Sigmoid colon (tissue), 7 donors: Measurements from ENCODE around the gene TRPM3. TPM values are rescaled to one million over a fixed set of nuclear protein-coding genes. Genes with fewer than 3 reads are reported as not detected.

Experiments
- DNase-seq: peaks from one replicate; pipeline ENCODE4 v3.0.0-alpha.2; 2019
- H3K27ac ChIP-seq, 4 donors: fragments of 200-600 bp; sonication (generic); one replicate each; pipeline ENCODE4 v1.5.1; 2016 to 2019; ENCODE audit warnings: mild to moderate bottlenecking in 1 of 4
- H3K27me3 ChIP-seq, 3 donors: fragments of 200-600 bp; sonication (generic); one replicate each; pipeline ENCODE4 v1.5.1; 2019; ENCODE audit warnings: mild to moderate bottlenecking in 1 of 3
- H3K36me3 ChIP-seq, 4 donors: fragments of 200-600 bp; sonication (generic); one replicate each; pipeline ENCODE4 v1.5.1; 2016 to 2019
- H3K4me1 ChIP-seq, 4 donors: fragments of 200-600 bp; sonication (generic); one replicate each; pipeline ENCODE4 v1.5.1; 2017 to 2019
- H3K4me3 ChIP-seq, 4 donors: fragments of 200-600 bp; sonication (generic); one replicate each; pipeline ENCODE4 v1.5.1; 2017 to 2019; ENCODE audit warnings: mild to moderate bottlenecking in 2 of 4, moderate library complexity in 1 of 4
- H3K9me3 ChIP-seq, 4 donors: fragments of 200-600 bp in 3 of 4; sonication (generic) in 3 of 4; one replicate each; pipeline versions ENCODE4 v1.5.1 to v1.6.1; 2013 to 2019
- EP300 ChIP-seq, 4 donors: sonication (generic); formaldehyde crosslinking; IDR thresholded peaks; one replicate each; pipeline ENCODE4 v1.6.1; 2017; ENCODE audit warnings: antibody characterized with exemption in 4 of 4
- POLR2A ChIP-seq, 2 donors: fragments of 450-650 bp; IDR thresholded peaks; one replicate each; pipeline ENCODE4 v1.6.1; 2016; ENCODE audit warnings: antibody characterized with exemption in 2 of 2, mild to moderate bottlenecking in 2 of 2, moderate library complexity in 2 of 2
- POLR2AphosphoS5 ChIP-seq, 4 donors: sonication (generic); formaldehyde crosslinking; IDR thresholded peaks; one replicate each; pipeline ENCODE4 v1.6.1; 2017; ENCODE audit warnings: antibody characterized with exemption in 4 of 4
- WGBS, 2 donors: extraction: QIAGEN DNeasy Blood & Tissue Kit; methylation state at CpG; one replicate each; pipeline ENCODE4 v1.1.7; 2013; 5-methylcytosine and 5-hydroxymethylcytosine counted together
- intact Hi-C: fragments of 100-400 bp; cut with DNase I; formaldehyde crosslinking; loops from one replicate; pipeline ENCODE4 v1.15.1; 2023
- polyA plus RNA-seq, 3 donors: library from polyadenylated mRNA; stranded (reverse); fragments of 200-250 nt; gene quantifications; one replicate each; pipeline ENCODE4 v1.2.3, GENCODE V29; 2013
- total RNA-seq, 4 donors: library from RNA; depleted of rRNA; stranded (reverse); fragments of >200 nt; gene quantifications; one replicate each; pipeline ENCODE4 v1.1.0, GENCODE V29; 2016
- TF ChIP-seq, protein P1 (sequence below), 4 experiments: fragments of 450-650 bp in 3 of 4; fragments of 200-600 bp in 1 of 4; IDR thresholded peaks; one replicate each; pipeline ENCODE4 v1.5.1; 2016 to 2019; ENCODE audit warnings: antibody characterized with exemption in 4 of 4, mild to moderate bottlenecking in 3 of 4, moderate library complexity in 2 of 4
- donor health status: healthy with polysubstance abuse.
- donor health status: Bipolar disorder and iron deficiency.
- donor health status: healthy.

The TRPM3 gene
- total and polyA plus RNA-seq, 7 donors: 0.07 to 1.8 (median 0.41) TPM; not detected in 2

DNA sequence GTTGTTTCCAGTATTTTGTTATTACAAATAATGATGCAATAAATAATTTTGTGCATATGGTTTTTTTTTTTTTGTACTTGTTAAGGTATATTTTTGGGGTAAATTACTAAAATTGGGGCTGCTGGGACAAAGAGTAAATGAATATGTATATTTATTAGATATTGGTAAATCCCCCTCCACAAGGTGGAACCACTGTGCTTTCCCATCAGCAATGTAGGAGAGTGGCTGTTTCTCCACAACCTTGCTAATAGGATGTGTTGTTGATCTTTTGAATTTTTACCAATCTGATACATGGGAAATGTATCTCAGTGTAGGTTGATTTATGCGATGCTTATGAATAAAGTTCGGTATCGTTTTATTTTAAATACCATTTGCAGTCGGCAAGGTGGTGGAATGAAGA is 118.1 kb downstream of the TRPM3 start:
- intact Hi-C loops: no loop called here
- no peak for DNase-seq
- Histone ChIP-seq H3K9me3 (peaks cover 0 to 6% (median 5%) of the 10 kb centered on the region in 4 donors), H3K4me1 (no peaks in the 10 kb centered on the region), H3K27me3 (no peaks in the 10 kb centered on the region), H3K27ac (no peak overlapping the region), H3K36me3 (no peaks in the 10 kb centered on the region), H3K4me3 (no peak overlapping the region)
- TF ChIP-seq EP300 (IDR thresholded peaks at IDR 0.05): no peak
- WGBS, 2 donors: 94 to 97% methylated on average over 4 of the region's 4 CpGs

- Histone ChIP-seq H3K36me3 (no peaks in the 10 kb centered on the region), H3K4me1 (no peaks in the 10 kb centered on the region), H3K4me3 (no peak overlapping the region), H3K9me3 (peaks cover 0 to 6% (median 5%) of the 10 kb centered on the region in 4 donors), H3K27me3 (no peaks in the 10 kb centered on the region), H3K27ac (no peak overlapping the region)
- TF ChIP-seq POLR2AphosphoS5 (IDR thresholded peaks at IDR 0.05): no peak
- TF ChIP-seq, protein P1, sequence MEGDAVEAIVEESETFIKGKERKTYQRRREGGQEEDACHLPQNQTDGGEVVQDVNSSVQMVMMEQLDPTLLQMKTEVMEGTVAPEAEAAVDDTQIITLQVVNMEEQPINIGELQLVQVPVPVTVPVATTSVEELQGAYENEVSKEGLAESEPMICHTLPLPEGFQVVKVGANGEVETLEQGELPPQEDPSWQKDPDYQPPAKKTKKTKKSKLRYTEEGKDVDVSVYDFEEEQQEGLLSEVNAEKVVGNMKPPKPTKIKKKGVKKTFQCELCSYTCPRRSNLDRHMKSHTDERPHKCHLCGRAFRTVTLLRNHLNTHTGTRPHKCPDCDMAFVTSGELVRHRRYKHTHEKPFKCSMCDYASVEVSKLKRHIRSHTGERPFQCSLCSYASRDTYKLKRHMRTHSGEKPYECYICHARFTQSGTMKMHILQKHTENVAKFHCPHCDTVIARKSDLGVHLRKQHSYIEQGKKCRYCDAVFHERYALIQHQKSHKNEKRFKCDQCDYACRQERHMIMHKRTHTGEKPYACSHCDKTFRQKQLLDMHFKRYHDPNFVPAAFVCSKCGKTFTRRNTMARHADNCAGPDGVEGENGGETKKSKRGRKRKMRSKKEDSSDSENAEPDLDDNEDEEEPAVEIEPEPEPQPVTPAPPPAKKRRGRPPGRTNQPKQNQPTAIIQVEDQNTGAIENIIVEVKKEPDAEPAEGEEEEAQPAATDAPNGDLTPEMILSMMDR (IDR thresholded peaks at IDR 0.05): peak in 3 of 4 experiments; percentile 25 to 38 (median 28)
- 75 to 81% methylated on average over 5 of the region's 5 CpGs for WGBS, 2 donors
- intact Hi-C loops: no loop called here
- DNase-seq: no peak
Measured at GRCh38 chr9:71001780-71002386, 119.5 kb downstream of the TRPM3 start.

- intact Hi-C loops: no loop called here
Measured at GRCh38 chr9:70998962-70999361, 122.5 kb downstream of the TRPM3 start.

DNA sequence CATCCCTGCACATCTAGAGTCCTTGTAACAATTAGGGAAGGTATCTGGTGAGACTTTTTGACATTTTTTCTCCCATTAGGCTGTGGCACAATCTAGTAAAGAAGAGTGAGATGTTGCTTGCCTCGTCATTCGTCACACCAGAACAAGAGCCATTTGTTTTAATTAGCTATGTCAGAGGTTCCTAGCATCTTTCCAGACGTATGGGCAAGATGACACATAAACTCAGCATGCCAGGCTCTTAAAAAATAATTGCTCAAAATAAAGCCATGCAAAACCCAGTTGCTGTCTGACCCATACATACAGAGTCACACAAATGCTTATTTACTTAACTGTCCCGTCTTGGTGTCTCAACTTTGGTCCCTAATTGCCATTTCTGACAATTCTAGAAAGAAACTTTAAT is 125.9 kb downstream of the TRPM3 start:
- 76 to 82% methylated on average over 4 of the region's 4 CpGs for WGBS, 2 donors
- intact Hi-C loops: no loop called here
- Histone ChIP-seq H3K27me3 (no peaks in the 10 kb centered on the region), H3K36me3 (no peaks in the 10 kb centered on the region), H3K4me1 (no peaks in the 10 kb centered on the region), H3K27ac (no peak overlapping the region), H3K4me3 (no peak overlapping the region), H3K9me3 (no peaks in the 10 kb centered on the region)
- DNase-seq: no peak
- TF ChIP-seq EP300 (IDR thresholded peaks at IDR 0.05): no peak
- no peak for TF ChIP-seq POLR2A (IDR thresholded peaks at IDR 0.05)
- no peak for TF ChIP-seq POLR2AphosphoS5 (IDR thresholded peaks at IDR 0.05)
- TF ChIP-seq, protein P1 (IDR thresholded peaks at IDR 0.05): no peak

More at GRCh38 chr9:70998962-70999361, 122.5 kb downstream of the TRPM3 start:
- no peaks in the 10 kb centered on the region for H3K27me3 ChIP-seq
- DNase-seq: no peak
- 73 to 81% methylated on average over 1 of the region's 1 CpG for WGBS, 2 donors
- no peak for TF ChIP-seq EP300 (IDR thresholded peaks at IDR 0.05)
- TF ChIP-seq POLR2A (IDR thresholded peaks at IDR 0.05): no peak
- TF ChIP-seq, protein P1 (IDR thresholded peaks at IDR 0.05): no peak
- no peaks in the 10 kb centered on the region for H3K9me3 ChIP-seq
- H3K4me1 ChIP-seq: no peaks in the 10 kb centered on the region
- H3K36me3 ChIP-seq: no peaks in the 10 kb centered on the region
- no peak overlapping the region for H3K27ac ChIP-seq
- H3K4me3 ChIP-seq: no peak overlapping the region

DNA sequence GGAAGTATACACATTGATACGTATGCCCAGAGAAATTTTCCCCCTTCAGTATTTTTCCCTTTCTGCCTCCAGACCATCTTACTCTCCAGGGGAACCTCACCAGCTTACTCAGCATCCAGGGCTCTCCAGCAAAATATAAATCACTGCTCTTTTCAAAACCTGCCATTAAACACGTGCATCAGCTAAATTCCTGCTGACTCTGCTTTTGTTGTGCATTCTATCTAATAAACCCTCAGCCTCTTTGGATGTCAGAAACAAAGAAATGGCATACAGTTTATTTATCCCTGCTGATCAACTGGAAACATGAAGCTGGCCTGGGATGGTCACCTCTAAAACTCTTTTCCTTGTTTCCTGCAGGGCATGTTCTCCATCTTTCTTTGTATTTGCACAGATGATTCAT is 126.8 kb downstream of the TRPM3 start:
- 71 to 81% methylated on average over 2 of the region's 2 CpGs for WGBS, 2 donors
- DNase-seq: no peak
- no peaks in the 10 kb centered on the region for H3K4me1 ChIP-seq
- H3K9me3 ChIP-seq: no peaks in the 10 kb centered on the region
- H3K36me3 ChIP-seq: no peaks in the 10 kb centered on the region
- H3K27ac ChIP-seq: no peak overlapping the region
- H3K27me3 ChIP-seq: no peaks in the 10 kb centered on the region
- TF ChIP-seq POLR2A (IDR thresholded peaks at IDR 0.05): no peak
- no peak overlapping the region for H3K4me3 ChIP-seq
- intact Hi-C loops: no loop called here

DNA sequence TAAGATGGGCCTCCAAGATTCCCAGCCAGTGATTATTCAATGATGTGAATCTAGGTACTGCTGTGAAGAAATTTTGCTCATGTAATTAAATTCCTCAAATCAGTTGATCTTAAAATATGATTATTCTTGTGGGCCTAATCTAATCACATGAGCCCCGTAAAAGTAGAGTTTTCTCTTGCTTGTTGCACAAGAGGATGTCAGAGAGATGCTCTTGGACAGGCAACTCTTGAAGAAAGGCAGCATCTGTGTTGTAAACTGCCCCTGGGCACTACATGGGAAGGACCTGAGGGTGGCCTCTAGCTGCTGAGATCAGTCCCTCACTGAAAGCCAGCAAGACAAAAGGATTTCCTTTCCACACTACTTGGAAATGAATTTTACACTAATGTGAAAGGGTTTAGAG is 132.9 kb downstream of the TRPM3 start:
- H3K9me3 ChIP-seq: peaks cover 0 to 4% (median 0%) of the 10 kb centered on the region in 4 donors
- no peak overlapping the region for H3K27ac ChIP-seq
- 91 to 95% methylated on average over 1 of the region's 1 CpG for WGBS, 2 donors
- intact Hi-C loops: no loop called here
- no peak for TF ChIP-seq EP300 (IDR thresholded peaks at IDR 0.05)
- TF ChIP-seq, protein P1 (IDR thresholded peaks at IDR 0.05): no peak
- no peak for TF ChIP-seq POLR2AphosphoS5 (IDR thresholded peaks at IDR 0.05)
- no peak for TF ChIP-seq POLR2A (IDR thresholded peaks at IDR 0.05)
- H3K4me3 ChIP-seq: no peak overlapping the region
- no peaks in the 10 kb centered on the region for H3K36me3 ChIP-seq
- no peaks in the 10 kb centered on the region for H3K27me3 ChIP-seq
- no peaks in the 10 kb centered on the region for H3K4me1 ChIP-seq
- no peak for DNase-seq
